CD4-positive, alpha-beta memory T cell (primary cell): ENCODE data around the gene CSNK1G1. TPM values are rescaled to one million over a fixed set of nuclear protein-coding genes. Genes with fewer than 3 reads are reported as not detected.

ENCODE experiments used
- polyA plus RNA-seq, 2 donors: library from polyadenylated mRNA; unstranded; fragments of 300-500 nt; fragmentation: Illumina TruSeq; gene quantifications; one replicate each; pipeline ENCODE4 v1.2.3, GENCODE V29; 2021
- total RNA-seq, 2 experiments: library from RNA; stranded (reverse); gene quantifications; one replicate each; pipeline ENCODE4 v1.2.3, GENCODE V29; 2021

Gene CSNK1G1
- total and polyA plus RNA-seq, 4 experiments from 2014 or later = 6.2 to 27.7 (median 24.1) TPM

Other genes with a start within 250 kb of the CSNK1G1 start
- under 1 TPM; 0.33 to 0.70 TPM for gene SNX22, start 204.4 kb downstream of the CSNK1G1 start, total RNA-seq
- under 1 TPM; 0.32 to 0.95 TPM for gene SNX22, start 204.4 kb downstream of the CSNK1G1 start, polyA plus RNA-seq
- 100 to 1,000 TPM; 247 to 271 TPM for gene PPIB, start 193.2 kb downstream of the CSNK1G1 start, total RNA-seq
- 100 to 1,000 TPM; 616 to 730 TPM for gene PPIB, start 193.2 kb downstream of the CSNK1G1 start, polyA plus RNA-seq
- gene PCLAF, start 25.3 kb upstream of the CSNK1G1 start, total RNA-seq = 1 to 10 TPM in 1 of 2 experiments, under 1 TPM in 1; 0.39 to 1.5 TPM
- under 1 TPM in 1 of 2 donors, not detected in 1; 0.89 TPM for gene PCLAF, start 25.3 kb upstream of the CSNK1G1 start, polyA plus RNA-seq
- gene TRIP4, start 31.7 kb upstream of the CSNK1G1 start, total RNA-seq = 10 to 100 TPM; 28.2 to 29.4 TPM
- 10 to 100 TPM; 29.5 to 37.1 TPM for gene TRIP4, start 31.7 kb upstream of the CSNK1G1 start, polyA plus RNA-seq
- 10 to 100 TPM; 53.7 to 56.9 TPM for gene ZNF609, start 104.4 kb upstream of the CSNK1G1 start, total RNA-seq
- gene ZNF609, start 104.4 kb upstream of the CSNK1G1 start, polyA plus RNA-seq = 10 to 100 TPM in 1 of 2 donors, 1 to 10 TPM in 1; 1.4 to 16.5 TPM